K562 (cell line): ENCODE data around the gene IL2RG. TPM values are rescaled to one million over a fixed set of nuclear protein-coding genes. Genes with fewer than 3 reads are reported as not detected.

ENCODE experiments used
- BHLHE40 ChIP-seq: IDR thresholded peaks from 2 replicates; pipeline ENCODE4 v1.6.1; 2011; ENCODE audit warnings: low read length, improper control_type of control experiment
- BMI1 ChIP-seq: fragments of 150-350 bp; IDR thresholded peaks from 2 replicates; pipeline ENCODE4 v1.6.1; 2014; ENCODE audit warnings: low read length
- CCNT2 ChIP-seq: IDR thresholded peaks from 2 replicates; pipeline ENCODE4 v1.6.1; 2011; ENCODE audit warnings: borderline replicate concordance, low read depth, mild to moderate bottlenecking, moderate library complexity, mixed read lengths, low read length; ENCODE audit not compliant: insufficient read length; ENCODE audit errors: extremely low read depth
- CHD2 ChIP-seq: IDR thresholded peaks from 2 replicates; pipeline ENCODE4 v1.6.1; 2011; ENCODE audit warnings: low read depth, low read length
- DIDO1 ChIP-seq: fragments of 450-650 bp; IDR thresholded peaks from 2 replicates; pipeline ENCODE4 v1.6.1; 2016; ENCODE audit warnings: low read depth, missing biosample characterization, missing genetic modification characterization
- EGR1 ChIP-seq: fragments of 450-650 bp; conservative IDR thresholded peaks from 2 replicates; pipeline ENCODE4 v1.6.1; 2017; ENCODE audit warnings: mild to moderate bottlenecking
- HINFP ChIP-seq: fragments of 450-650 bp; conservative IDR thresholded peaks from 2 replicates; pipeline ENCODE4 v1.6.1; 2016; ENCODE audit warnings: missing genetic modification characterization, low read depth, mild to moderate bottlenecking, control low read depth, missing compliant biosample characterization
- HNRNPL ChIP-seq: fragments of 200-400 bp; formaldehyde crosslinking; IDR thresholded peaks from 2 replicates; pipeline ENCODE4 v1.6.1; 2017; ENCODE audit warnings: low read depth, mild to moderate bottlenecking, low read length
- KDM5B ChIP-seq: fragments of 200-600 bp; sonication (generic); IDR thresholded peaks from 2 replicates; pipeline ENCODE4 v1.6.1; 2012; ENCODE audit warnings: low read depth, mild to moderate bottlenecking, moderate library complexity, low read length, control low read depth, inconsistent platforms; ENCODE audit not compliant: insufficient replicate concordance
- KLF1 ChIP-seq: fragments of 450-650 bp; IDR thresholded peaks from 2 replicates; pipeline ENCODE4 v1.6.1; 2016; ENCODE audit warnings: missing genetic modification characterization, missing compliant biosample characterization
- MCM3 ChIP-seq: fragments of 450-650 bp; IDR thresholded peaks from 2 replicates; pipeline ENCODE4 v1.6.1; 2016
- POLR2A ChIP-seq: fragments of 450-650 bp; conservative IDR thresholded peaks from 2 replicates; pipeline ENCODE4 v1.6.1; 2016
- POLR2G ChIP-seq: fragments of 200-400 bp; formaldehyde crosslinking; IDR thresholded peaks from 2 replicates; pipeline ENCODE4 v1.6.1; 2017; ENCODE audit warnings: low read depth, mild to moderate bottlenecking, antibody characterized with exemption, low read length, moderate library complexity
- RBBP5 ChIP-seq: fragments of 200-600 bp; sonication (generic); IDR thresholded peaks from 2 replicates; pipeline ENCODE4 v1.6.1; 2012; ENCODE audit warnings: borderline replicate concordance, mild to moderate bottlenecking, low read length, control low read depth, inconsistent platforms; ENCODE audit not compliant: insufficient read depth, poor library complexity, severe bottlenecking
- SIN3A ChIP-seq, 2 experiments: fragments of 150-350 bp in 1 of 2; IDR thresholded peaks; 2 replicates each; pipeline ENCODE4 v1.6.1; 2011 to 2016; ENCODE audit warnings: borderline replicate concordance in 2 of 2, low read depth in 2 of 2, low read length in 2 of 2, mild to moderate bottlenecking in 2 of 2, moderate library complexity in 2 of 2; ENCODE audit not compliant: control insufficient read depth in 1 of 2
- SREBF1 ChIP-seq: fragments of 150-350 bp; IDR thresholded peaks from 2 replicates; pipeline ENCODE4 v1.6.1; 2014; ENCODE audit warnings: antibody characterized with exemption, low read depth, low read length, borderline replicate concordance
- TBP ChIP-seq: optimal IDR thresholded peaks from 2 replicates; pipeline ENCODE3; 2011; ENCODE audit warnings: low read depth, low read length, improper control_type of control experiment
- TFAM ChIP-seq: fragments of 250-450 bp; sonication (Bioruptor Pico); conservative IDR thresholded peaks from 2 replicates; pipeline ENCODE4 v1.5.0; 2021; ENCODE audit warnings: mild to moderate bottlenecking, moderate library complexity
- USF1 ChIP-seq: sonication (generic); formaldehyde crosslinking; IDR thresholded peaks from 2 replicates; pipeline ENCODE4 v1.9.0; 2022; ENCODE audit warnings: mild to moderate bottlenecking, missing genetic modification reagents
- ZBTB49 ChIP-seq: sonication (generic); formaldehyde crosslinking; IDR thresholded peaks from 2 replicates; pipeline ENCODE4 v1.8.0; 2022; ENCODE audit warnings: missing genetic modification reagents, mild to moderate bottlenecking, borderline replicate concordance
- ZNF512 ChIP-seq: IDR thresholded peaks from 2 replicates; pipeline ENCODE4 v1.6.1; 2016; ENCODE audit warnings: missing genetic modification characterization, missing compliant biosample characterization
- ZSCAN29 ChIP-seq: fragments of 450-650 bp; IDR thresholded peaks from 2 replicates; pipeline ENCODE4 v1.6.1; 2017
- polyA plus RNA-seq, 8 experiments: library from polyadenylated mRNA; depleted of rRNA in 4 of 8; stranded (reverse) in 5 of 8; unstranded in 3 of 8; fragments of >200 nt; fragmentation: Nextera tagmentation in 2 of 8; fragmentation: Illumina TruSeq in 1 of 8; extraction: Ambion mirVana in 2 of 8; extraction: Trizol in 1 of 8; gene quantifications; 2 replicates each; pipeline versions ENCODE4 v1.2.1 to v1.2.3, GENCODE V29; 2011 to 2014; ENCODE audit warnings: inconsistent platforms in 1 of 8, missing spikeins in 1 of 8
- total RNA-seq, 7 experiments: library from RNA; depleted of rRNA in 6 of 7; stranded (reverse); fragments of >200 nt in 6 of 7; fragmentation: Illumina TruSeq in 2 of 7; extraction: Trizol in 2 of 7; gene quantifications; 2 replicates each; pipeline versions ENCODE4 v1.2.1 to v1.2.3, GENCODE V29; 2011 to 2021; ENCODE audit warnings: low replicate concordance in 1 of 7

IL2RG gene
- total and polyA plus RNA-seq, 9 of the 15 experiments (the other 6 are each of a cell fraction or from before 2014, with no cell fraction given), result 5.5 to 55.4 (median 19.7) TPM

DNA sequence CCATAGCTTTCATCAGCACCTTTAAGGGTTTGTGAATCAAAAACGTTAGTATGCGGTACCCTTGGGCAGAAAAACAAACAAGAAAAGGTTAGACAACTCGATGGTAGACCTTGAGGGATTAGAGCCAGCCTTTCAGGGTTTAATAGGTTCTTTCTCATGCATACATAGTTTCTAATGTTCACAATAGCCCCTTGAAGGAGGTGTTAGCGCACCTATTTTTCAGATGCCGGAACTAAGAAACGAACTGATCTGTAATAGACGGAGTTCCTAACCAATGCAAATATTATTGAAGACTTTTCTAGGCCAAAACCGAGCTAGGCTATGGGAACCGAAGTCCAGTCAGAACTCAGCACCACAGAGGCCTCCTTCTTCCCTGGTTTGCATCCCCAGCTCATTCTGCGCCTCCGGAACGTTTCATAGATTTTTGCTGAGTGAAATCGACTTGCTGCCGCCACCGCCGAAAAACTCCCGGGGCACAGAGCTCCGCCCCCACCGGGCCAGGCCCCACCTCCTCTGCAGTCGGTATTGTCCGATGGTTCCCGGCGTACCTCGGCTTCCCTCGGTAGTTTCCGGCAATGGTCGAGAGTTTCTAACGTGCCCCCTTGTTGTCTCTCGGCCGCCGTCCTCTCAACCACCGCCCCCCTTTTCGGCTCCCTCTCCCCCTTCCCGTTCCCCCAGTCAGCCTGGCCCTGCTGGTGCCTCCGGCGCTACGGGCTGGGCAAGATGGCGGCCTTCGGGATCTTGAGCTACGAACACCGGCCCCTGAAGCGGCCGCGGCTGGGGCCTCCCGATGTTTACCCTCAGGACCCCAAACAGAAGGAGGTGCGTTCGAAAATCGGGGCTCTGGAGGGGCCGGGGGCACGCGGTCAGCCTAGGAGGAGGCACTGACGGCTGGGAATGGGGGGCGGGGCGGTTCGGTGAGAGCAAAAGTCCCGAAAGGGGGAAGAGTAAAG, 6.9 kb upstream of the IL2RG start, which contains the start of gene MED12 (continued):
- TF ChIP-seq TFAM (CRISPR knock-in tag) (no peak), HINFP (no peak), ZSCAN29 (no peak), TBP (peak; percentile 75), DIDO1 (no peak), POLR2G (peak; percentile 82), ZBTB49 (CRISPR knock-in tag) (no peak), USF1 (no peak), EGR1 (peak; percentile 23), SIN3A (IDR thresholded peaks at IDR 0.05; ENCODE audit: borderline replicate concordance in 2 of 2, control insufficient read depth in 1 of 2, low read depth in 2 of 2, low read length in 2 of 2) (peak in 1 of 2 experiments; percentile 15; a peak in 1 of 4 replicates), POLR2A (peak; percentile 75), CHD2 (no peak), BMI1 (no peak), KLF1 (no peak), CCNT2 (no peak), RBBP5 (peak; percentile 61), SREBF1 (no peak), ZNF512 (no peak), BHLHE40 (peak; percentile 14; the same call in 1 of the 2 replicates), MCM3 (no peak), HNRNPL (no peak), KDM5B (peak; percentile 48)
